Muscle layer of duodenum (tissue), 2 donors: ENCODE measurements around the gene EXOSC6.
"Not testable (repeated sequence)": the region's sequence is repeated elsewhere in the genome, so short reads cannot be mapped to it uniquely, and the experiment has no call there.

ENCODE experiments used
- H3K27ac ChIP-seq: one replicate; pipeline ENCODE4 v1.7.0; 2013; ENCODE audit warnings: mild to moderate bottlenecking, low read length
- H3K27me3 ChIP-seq: one replicate; pipeline ENCODE4 v1.7.0; 2013; ENCODE audit warnings: low read depth, mild to moderate bottlenecking, control low read depth, low read length
- H3K36me3 ChIP-seq, 2 donors: one replicate each; pipeline ENCODE4 v1.7.0; 2013; ENCODE audit warnings: low read length in 2 of 2, control low read depth in 1 of 2, mild to moderate bottlenecking in 1 of 2; ENCODE audit not compliant: insufficient read depth in 2 of 2, control insufficient read depth in 1 of 2
- H3K4me1 ChIP-seq, 2 donors: one replicate each; pipeline ENCODE4 v1.7.0; 2013; ENCODE audit warnings: low read length in 2 of 2, mild to moderate bottlenecking in 2 of 2, control low read depth in 1 of 2, moderate library complexity in 1 of 2; ENCODE audit not compliant: insufficient read depth in 2 of 2, control insufficient read depth in 1 of 2
- H3K4me3 ChIP-seq, 2 donors: one replicate each; pipeline ENCODE4 v1.7.0; 2013; ENCODE audit warnings: low read length in 2 of 2, low read depth in 1 of 2, mild to moderate bottlenecking in 1 of 2
- H3K9me3 ChIP-seq, 2 donors: one replicate each; pipeline ENCODE4 v1.7.0; 2013; ENCODE audit warnings: low read length in 2 of 2, control low read depth in 1 of 2, mild to moderate bottlenecking in 1 of 2; ENCODE audit not compliant: control insufficient read depth in 1 of 2
- donor health status: healthy.

The EXOSC6 gene

DNA sequence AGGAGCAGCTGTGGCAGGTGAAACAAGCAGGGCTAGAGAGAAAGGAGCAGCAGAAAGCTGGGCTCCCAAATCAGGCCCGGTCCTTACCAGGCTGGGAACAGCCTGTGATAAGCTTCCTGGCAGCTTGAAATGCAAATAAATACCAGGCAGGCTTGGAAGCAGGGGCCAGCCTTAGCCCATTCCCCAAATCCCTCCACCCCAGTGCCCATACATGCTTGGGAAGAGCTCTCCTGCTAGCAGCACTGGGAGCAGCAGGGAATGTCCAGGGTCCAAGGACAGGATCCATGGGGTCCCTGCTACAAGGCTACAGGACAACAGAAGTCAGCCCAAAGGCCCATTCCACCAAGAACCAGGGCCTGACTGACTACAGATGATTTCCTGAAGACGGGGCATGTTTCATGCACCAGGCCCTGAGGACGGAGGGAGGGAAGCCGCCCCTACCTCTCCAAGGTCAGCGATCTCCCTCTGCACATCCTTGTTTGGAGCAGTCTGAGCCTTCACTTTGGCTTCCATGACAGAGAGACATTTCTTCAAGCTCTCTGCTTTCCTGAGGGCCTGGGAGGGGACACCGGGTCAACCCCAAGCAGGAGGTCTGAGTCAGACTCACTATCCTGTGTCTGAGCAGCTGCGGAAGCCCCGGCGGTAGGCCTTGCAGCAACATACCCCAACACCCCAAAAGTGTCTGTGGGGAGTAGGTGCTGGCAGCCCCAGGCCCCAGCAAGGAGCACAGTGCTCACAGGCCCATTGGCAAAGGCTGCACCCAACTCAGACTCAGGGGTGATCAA lies 2.6 kb upstream of the EXOSC6 start:
- H3K4me1 ChIP-seq, result peaks cover 0 to 21% of the 10 kb centered on the region in 2 donors
- peaks cover 52 to 68% of the 10 kb centered on the region in 2 donors for H3K36me3 ChIP-seq
- H3K27me3 ChIP-seq, result no peaks in the 10 kb centered on the region
- H3K27ac ChIP-seq, result no peak overlapping the region
- H3K4me3 ChIP-seq, result no peak overlapping the region
- no peaks in the 10 kb centered on the region for H3K9me3 ChIP-seq

DNA sequence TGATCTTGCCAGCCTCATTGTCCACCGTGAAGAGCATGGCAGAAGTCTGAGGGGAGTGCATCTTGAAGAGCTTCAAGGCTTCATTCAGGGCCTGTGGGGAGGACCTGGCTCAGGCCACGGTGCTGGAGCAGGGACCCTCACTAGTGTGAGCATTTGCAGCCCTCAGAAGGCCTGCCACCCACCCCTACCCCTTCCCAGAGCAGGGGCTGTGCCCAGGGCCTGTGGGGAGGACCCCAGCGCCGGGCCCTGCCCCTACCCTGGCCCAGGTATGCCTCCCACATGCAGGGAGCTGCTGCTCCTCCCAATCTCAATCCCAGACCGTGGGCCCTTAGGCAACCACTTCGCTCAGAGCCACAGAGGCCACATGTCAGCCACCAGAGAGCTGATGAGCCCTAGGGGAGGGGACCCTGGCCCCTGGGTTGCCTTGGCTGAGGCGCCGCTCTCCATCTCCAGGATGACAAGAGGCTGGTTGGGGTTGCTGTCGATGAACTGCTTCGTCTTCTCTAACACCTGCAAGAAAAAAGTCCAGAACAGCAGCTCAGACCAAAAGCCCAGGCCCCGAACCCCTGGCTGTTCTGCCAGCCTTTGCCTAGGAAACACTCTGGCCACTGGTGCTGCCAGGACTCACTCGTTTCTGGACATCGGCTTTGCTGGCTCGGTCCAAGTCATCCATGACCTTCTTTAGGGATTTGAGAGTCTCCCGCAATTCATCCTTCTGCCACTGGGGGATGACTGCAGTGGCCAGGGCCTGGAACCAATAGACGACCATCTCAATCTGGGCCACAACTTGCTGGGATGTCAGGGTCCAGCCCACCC lies 1.8 kb upstream of the EXOSC6 start:
- no peaks in the 10 kb centered on the region for H3K27me3 ChIP-seq
- H3K27ac ChIP-seq, result no peak overlapping the region
- peaks cover 0 to 24% of the 10 kb centered on the region in 2 donors for H3K4me1 ChIP-seq
- H3K36me3 ChIP-seq, result peaks cover 47 to 59% of the 10 kb centered on the region in 2 donors
- H3K4me3 ChIP-seq, result no peak overlapping the region
- H3K9me3 ChIP-seq, result no peaks in the 10 kb centered on the region

DNA sequence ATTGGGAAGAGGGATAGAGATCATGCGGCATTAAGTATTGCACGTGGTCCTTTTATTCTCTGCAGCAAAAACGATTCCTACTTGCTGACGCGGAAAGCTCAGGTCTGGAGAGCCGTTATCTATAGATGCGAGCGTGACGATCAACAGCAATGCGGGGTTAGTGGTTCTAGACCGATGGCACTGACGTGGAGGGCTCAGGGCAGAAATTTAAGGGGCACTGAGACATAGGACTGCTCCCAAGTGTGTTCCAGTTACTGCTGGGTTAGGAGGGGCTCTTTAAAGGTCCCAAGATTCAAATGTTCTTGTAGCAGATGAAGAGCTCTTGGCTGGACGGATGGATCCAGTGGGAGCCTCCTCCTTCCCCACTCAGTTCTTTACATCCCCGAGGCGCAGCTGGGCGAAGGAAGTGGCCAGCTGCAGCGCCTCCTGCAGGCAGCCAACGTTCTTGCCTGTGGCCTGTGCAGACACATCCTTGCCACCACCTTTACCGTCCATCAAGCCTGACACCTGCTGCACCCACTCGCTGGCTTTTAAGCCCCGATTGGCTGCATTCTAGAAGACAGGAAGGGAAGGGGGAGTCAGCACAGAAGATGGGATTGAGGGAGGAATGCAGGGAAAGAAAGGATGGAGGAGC lies 732 bp upstream of the EXOSC6 start:
- Histone ChIP-seq H3K9me3 (no peaks in the 10 kb centered on the region), H3K4me3 (no peak overlapping the region), H3K27me3 (no peaks in the 10 kb centered on the region), H3K36me3 (peaks cover 37 to 49% of the 10 kb centered on the region in 2 donors), H3K27ac (no peak overlapping the region), H3K4me1 (peaks cover 0 to 24% of the 10 kb centered on the region in 2 donors)

DNA sequence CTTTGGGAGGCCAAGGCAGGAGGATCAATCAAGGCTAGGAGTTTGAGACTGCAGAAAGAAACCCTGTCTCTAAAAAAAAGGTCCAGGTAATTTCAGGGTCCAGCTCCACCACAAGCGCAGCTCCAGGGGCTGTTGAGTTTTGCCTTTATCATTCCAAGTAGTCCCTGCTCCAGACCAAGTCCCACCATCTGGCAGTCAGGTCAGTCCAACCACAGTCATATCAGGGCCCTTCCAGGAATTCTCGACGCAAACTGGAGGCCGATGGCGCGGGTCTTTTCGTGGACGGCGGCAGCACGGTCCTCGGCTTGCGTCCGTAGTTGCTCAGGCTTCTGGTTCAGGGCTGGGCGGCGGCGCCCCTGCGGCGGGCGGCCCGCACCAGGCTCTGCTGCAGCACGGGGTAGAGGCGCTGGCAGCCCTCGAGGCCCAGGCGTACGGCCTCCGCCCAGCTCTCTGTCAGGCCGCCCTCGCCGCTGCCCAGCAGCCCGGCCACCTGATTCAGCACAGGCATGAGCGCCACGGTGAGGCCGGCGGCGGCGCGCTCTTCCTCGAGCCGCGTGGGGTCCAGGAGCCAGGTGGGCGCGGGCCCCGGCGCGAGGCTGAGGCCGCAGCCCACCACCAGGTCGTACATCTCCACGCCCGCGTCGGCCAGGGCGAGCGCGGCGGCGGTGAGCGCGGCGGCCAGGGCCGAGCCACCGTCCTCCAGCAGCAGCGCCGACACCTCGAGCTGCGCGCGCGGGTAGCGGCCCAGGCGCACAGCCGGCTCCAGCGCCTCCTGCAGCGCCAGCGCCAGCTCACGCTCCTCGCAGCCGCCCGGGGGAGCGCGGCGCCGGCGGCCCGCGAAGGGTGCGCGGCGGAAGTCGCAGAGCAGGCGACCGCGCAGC lies 752 bp downstream of the EXOSC6 start:
- Histone ChIP-seq H3K27me3 (no peaks in the 10 kb centered on the region), H3K4me1 (peaks cover 0 to 24% of the 10 kb centered on the region in 2 donors), H3K4me3 (peak overlapping the region; percentile 65 to 89), H3K27ac (no peak overlapping the region), H3K9me3 (no peaks in the 10 kb centered on the region), H3K36me3 (peaks cover 34 to 37% of the 10 kb centered on the region in 2 donors)

GRCh38 chr16:70249697-70250096 lies 2.0 kb downstream of the EXOSC6 start:
- Histone ChIP-seq H3K4me1 (peaks cover 0 to 24% of the 10 kb centered on the region in 2 donors), H3K36me3 (peaks cover 24 to 25% of the 10 kb centered on the region in 2 donors)
- not testable (repeated sequence) for H3K27ac ChIP-seq, H3K27me3 ChIP-seq, H3K4me3 ChIP-seq, H3K9me3 ChIP-seq

DNA sequence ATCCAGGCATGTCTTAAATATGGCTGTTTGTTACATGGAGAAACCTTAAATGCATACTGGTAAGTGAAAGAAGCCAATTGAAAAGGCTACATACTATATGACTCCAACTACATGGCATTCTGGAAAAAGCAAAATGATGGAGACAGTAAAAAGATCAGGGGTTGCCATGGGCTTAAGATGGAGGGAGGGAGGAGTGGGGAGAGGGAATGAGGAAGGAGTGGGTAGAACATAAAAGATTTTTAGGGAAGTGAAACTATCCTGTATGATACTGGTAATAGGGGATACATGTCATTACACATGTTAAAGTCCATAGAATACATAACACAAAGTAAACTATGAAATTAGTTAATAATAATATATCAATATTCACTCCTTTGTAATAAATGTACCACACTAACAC lies 13.0 kb downstream of the EXOSC6 start:
- not testable (repeated sequence) for H3K27me3 ChIP-seq, H3K4me1 ChIP-seq, H3K27ac ChIP-seq, H3K9me3 ChIP-seq, H3K36me3 ChIP-seq, H3K4me3 ChIP-seq

DNA sequence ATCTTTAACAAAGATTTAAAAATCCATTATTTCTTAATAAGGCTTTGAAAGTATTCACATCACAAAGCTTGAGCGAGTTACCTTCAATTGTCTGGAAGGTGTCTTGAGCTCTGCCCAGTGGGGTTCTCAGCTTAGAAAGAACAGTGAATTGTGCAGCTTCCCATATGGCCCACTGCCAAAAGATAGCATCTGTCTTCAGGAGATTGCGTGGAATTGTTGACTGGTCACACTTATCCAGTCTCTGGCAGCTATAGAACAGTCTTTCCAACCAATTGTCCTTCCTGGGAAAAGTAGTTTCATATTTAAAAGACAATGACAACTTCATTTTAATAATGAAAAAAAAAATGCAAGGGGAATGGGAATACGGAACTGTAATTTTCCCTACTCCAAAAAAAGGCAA lies 19.9 kb downstream of the EXOSC6 start:
- not testable (repeated sequence) for H3K36me3 ChIP-seq, H3K4me1 ChIP-seq, H3K27ac ChIP-seq, H3K9me3 ChIP-seq, H3K27me3 ChIP-seq, H3K4me3 ChIP-seq

GRCh38 chr16:70226024-70226423 lies 25.7 kb downstream of the EXOSC6 start:
- not testable (repeated sequence) for H3K4me3 ChIP-seq, H3K4me1 ChIP-seq, H3K36me3 ChIP-seq, H3K27me3 ChIP-seq, H3K9me3 ChIP-seq, H3K27ac ChIP-seq

DNA sequence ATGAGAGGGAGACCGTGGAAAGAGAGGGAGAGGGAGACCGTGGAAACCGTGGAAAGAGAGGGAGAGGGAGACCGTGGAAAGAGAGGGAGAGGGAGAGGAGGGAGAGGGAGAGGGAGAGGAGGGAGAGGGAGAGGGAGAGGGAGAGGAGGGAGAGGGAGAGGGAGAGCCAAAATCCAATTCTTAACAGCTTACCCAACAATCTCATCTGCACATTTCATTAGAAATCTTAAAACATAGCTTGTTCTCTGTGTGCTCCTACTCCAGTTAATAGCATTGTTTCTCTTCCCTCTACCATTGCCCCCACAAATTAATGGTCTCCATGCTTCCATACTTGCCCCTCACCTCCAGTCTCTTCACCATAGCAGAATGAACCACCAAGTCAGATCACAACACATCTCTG lies 26.3 kb downstream of the EXOSC6 start:
- H3K36me3 ChIP-seq, H3K9me3 ChIP-seq, H3K4me3 ChIP-seq, H3K27me3 ChIP-seq, H3K27ac ChIP-seq, H3K4me1 ChIP-seq: not testable (repeated sequence)

- H3K36me3 ChIP-seq, H3K27me3 ChIP-seq, H3K27ac ChIP-seq, H3K9me3 ChIP-seq, H3K4me3 ChIP-seq, H3K4me1 ChIP-seq: not testable (repeated sequence)
These were observed 27.1 kb downstream of the EXOSC6 start for GRCh38 chr16:70224645-70225044.
